Suppressor macrophage treated with lipopolysaccharide for 4 hours (primary cell): Measurements from ENCODE around the gene MPC1L.
"Not testable (repeated sequence)": the region's sequence is repeated elsewhere in the genome, so short reads cannot be mapped to it uniquely, and the experiment has no call there.

Experiments used
- DNase-seq: peaks from one replicate; pipeline ENCODE4 v3.0.0-alpha.2; 2020

The MPC1L gene

GRCh38 chrX:40623139-40623536, at the start of gene MPC1L:
TSS of gene MPC1L (plus strand) at chrX:40623428. CDS start at chrX:40623566, 138 bp downstream.
- DNase-seq: no peak

- no peak for DNase-seq
Measured at GRCh38 chrX:40573763-40574162, 49.5 kb upstream of the MPC1L start.

DNA sequence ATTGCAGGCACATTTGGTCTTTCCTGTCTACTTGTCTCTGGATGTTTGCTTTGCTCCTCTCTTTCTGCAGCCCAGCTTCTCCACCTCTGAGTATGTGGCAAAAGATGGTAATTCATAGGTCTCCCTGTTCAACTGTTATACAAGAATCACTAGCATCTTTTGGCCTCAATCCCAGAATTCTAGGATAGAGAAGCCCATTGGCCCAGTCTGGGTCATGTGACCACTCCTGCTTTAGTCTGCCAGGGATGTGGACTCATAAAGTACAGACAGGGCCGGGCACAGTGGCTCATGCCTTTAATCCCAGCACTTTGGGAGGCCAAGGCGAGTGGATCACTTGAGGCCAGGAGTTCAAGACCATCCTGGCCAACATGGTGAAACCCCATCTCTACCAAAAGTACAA, 47.8 kb upstream of the MPC1L start:
- not testable (repeated sequence) for DNase-seq

- no peak for DNase-seq
Measured at GRCh38 chrX:40576291-40576690, 46.9 kb upstream of the MPC1L start.

DNA sequence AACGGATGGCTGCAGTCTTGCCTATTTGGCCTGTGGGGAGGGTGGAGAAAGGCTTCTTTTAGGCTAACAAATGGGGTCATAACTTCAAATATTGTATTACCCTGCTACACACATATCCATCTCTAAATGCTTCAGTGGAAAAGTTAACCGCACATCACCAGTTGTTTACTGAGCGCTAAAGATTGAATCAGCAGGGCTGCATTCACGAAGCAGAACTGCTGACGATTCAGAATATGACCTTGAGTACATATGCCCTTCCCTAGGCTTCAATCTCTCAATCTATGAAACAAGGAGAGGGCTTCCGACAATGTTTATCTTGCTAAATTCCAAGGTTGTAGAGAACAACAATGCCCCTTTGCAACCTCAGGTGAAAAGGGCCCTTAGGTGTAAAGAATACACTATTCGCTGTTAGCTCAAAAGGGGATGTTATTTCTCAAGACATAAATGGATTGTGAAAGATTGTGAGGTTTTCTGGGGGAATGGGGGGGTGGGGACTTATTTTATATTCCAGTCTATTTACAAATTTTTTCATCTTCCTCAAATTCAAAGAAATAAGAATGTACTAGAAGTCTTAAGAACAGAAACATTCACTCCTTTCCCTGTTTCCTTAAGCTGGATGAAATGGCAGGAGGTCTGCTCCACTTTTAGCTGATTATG, 45.1 kb upstream of the MPC1L start:
- peak; percentile 33 for DNase-seq

DNA sequence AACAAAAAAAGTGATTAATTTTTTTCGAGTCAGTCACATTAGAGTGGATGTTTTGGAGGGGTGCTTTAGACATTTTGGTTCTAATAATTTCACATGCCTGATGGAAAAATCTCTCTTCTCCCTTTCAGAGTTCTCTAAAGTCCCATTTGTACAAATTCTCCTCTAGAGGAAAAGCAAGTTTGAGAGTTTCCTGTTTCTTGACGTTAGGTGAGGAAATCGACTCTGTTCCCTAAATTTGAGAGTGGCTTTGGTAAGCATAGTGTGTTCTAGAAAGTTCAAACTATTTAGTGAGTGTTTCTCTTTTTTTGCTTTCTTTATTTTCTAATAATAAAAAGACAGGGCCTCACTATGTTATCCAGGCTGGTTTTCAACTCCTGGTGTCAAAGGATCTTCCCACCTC, 44.1 kb upstream of the MPC1L start:
- peak; percentile 52 for DNase-seq

DNA sequence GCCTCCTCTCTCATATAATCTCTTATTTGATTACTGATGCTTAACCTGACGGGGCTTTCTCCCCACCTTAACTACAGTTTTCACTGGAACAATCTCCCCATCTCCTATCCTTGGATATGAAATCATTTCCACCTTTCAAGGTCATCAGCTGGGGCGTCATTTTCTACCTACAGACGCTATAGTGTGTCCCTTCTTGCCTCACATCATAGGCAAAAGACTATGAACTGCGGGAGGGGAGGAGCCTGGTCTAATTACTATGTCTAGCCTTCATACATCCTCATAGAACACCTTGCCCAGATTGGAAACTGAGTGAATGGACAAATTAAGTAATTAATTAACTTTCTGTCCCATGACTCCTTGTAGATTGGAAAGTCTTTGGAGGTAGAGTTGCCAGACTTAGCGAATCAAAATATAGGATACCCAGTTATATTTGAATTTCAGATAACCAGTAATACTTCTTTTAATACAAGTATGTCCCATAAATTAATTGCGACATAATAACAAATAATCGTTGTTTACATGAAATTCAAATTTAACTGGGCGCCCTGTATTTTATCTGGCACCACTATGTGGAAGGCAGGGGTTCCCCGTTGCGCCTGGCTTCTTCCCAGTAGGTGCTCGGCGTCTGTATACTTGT, 43.2 kb upstream of the MPC1L start:
- DNase-seq: no peak

DNA sequence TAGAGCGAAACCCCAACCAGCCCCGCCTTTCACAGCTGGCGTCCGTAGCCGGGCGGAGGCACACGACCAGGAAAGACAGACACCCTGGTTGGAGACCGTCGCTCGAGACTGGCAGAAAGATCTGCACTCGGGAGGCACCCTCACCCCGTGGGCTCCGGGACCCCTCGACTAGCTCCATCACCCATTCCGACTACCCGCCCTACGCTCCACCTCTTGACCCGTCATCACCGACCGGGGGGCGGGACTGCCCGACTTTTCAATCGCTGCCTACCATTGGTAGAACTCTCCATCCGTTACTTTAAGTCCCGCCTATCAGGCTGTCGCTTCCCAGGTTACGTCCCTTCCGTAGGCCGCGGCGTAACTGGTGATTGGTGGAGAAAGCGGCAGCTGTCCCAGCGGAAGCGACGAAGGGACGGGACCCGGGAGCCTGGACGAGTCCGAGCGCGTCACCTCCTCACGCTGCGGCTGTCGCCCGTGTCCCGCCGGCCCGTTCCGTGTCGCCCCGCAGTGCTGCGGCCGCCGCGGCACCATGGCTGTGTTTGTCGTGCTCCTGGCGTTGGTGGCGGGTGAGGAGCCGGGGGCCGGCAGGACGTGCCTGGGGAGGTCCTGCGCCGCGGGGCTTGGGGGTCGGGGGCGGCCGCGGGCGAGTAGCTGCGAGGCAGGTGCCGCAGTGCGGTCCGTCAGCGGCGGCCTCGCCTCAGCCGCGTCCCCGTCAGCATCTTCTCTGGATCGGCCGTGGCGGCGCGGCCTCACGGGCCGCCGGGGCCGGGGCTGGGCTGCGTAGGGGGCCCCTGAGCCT, 42.5 kb upstream of the MPC1L start, which contains the start of gene ATP6AP2:
TSS of gene ATP6AP2 (plus strand) at position 434 of the 799 bp plus-strand sequence. CDS start at position 530, 96 bp downstream.
- peak; percentile 95 for DNase-seq

DNA sequence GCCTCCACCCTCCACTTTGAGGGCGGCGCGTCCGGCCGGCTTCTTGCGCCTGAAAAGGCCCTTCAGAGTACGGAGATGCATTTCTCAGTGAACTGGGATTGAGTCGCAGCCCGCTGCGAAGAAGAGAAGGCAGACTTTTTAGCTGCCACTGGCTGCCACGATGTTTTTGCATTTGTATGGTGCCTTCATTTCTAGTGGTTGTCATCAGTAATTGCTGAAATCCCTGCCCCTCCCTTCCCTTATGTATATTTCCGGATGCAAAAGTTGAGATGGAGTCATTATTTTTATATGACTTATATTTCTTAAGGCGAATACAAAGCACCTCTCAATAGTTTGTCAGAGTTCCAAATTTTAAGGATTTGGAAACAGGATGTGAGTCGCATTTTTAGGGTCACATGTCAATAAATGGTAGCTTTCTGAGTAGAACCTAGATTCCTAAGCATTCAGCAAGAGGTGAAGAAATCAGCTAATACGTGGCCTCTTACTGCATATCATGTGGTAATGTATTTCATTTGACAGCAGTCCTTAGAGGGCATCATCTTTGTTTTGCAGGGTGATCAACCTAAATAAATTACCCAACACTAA, 41.8 kb upstream of the MPC1L start:
- DNase-seq: peak; percentile 67

- not testable (repeated sequence) for DNase-seq
Measured at GRCh38 chrX:40582178-40582577, 41.0 kb upstream of the MPC1L start.

DNA sequence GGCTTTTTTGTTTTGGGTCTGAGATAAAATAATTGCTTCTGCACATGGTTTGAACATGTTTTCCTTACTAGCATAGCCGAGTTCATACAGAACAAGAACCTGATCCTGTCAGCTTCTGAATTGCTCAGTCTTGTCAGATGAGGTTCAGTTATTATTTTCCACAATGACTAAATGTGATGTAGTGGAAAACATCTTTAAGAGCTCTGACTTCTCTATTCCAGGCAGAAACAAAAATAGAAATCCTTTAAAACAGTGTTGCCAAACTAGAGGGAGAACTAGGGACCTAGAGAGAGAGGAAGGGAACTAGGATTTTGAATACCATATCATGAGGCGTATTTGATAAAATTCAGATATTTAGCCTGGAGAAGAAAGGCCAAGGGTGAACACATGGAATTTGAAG, 40.4 kb upstream of the MPC1L start:
- peak; percentile 51 for DNase-seq

DNA sequence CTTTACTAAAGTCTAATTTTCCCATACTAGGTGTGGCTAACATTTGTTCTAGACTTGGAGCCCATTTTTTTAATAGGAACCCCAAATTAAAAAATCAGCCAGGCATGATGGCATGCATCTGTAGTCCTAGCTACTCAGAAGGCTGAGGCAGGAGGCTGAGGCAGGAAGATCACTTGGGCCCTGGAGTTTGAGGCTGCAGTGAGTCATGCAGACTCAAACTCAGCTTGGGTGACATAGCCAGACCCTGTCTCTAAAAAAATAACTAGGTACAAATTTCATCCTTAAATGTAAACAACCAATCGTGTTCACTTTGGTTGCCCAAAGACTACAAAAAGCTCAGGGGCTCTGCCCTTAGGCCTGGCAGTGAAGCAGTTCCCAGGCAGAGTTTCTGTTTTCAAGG, 35.6 kb upstream of the MPC1L start:
- not testable (repeated sequence) for DNase-seq

- DNase-seq: not testable (repeated sequence)
Measured at GRCh38 chrX:40589616-40590321, 33.5 kb upstream of the MPC1L start.

DNA sequence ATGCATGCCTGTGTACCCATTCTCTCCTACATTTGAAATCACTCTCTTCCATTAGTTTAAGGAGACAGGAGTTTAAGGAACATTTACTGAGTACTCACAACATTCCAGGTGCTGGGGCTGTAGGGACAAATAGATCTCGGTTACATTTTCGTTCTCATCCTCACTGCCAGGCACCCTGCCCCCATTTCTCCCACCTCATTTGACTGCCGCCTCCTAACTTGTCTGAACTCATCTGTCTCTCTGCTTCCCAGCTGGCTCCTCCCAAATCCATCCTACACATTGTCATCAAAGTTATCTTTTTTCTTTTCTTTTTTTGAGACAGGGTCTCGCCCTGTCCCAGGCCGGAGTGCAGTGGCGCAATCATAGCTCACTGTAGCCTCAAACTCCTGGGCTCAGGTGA, 19.8 kb upstream of the MPC1L start:
- DNase-seq: no peak

GRCh38 chrX:40607381-40607780, 15.8 kb upstream of the MPC1L start:
- no peak for DNase-seq

- DNase-seq: no peak
Measured at GRCh38 chrX:40612511-40612910, 10.7 kb upstream of the MPC1L start.

- DNase-seq: no peak
Measured at GRCh38 chrX:40615976-40616375, 7.3 kb upstream of the MPC1L start.

DNA sequence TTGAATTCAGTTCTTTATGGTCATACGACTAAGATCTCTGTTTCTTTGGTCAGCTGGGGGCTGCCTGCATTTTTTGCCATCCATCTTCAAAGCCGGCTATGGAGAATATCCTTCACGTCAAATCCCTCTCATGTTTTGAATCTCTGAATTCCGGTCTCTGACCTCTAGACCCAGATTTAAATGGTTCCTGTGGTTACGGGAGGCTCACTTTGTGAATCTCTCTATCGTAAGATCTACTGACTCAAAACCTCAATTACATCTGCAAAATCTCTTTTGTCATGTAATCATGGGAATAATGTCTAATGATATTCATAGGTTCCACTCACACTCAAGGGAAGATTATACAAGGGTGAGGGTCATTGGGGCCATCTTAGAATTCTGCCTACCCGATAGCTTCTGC, 5.7 kb upstream of the MPC1L start:
- no peak for DNase-seq

DNA sequence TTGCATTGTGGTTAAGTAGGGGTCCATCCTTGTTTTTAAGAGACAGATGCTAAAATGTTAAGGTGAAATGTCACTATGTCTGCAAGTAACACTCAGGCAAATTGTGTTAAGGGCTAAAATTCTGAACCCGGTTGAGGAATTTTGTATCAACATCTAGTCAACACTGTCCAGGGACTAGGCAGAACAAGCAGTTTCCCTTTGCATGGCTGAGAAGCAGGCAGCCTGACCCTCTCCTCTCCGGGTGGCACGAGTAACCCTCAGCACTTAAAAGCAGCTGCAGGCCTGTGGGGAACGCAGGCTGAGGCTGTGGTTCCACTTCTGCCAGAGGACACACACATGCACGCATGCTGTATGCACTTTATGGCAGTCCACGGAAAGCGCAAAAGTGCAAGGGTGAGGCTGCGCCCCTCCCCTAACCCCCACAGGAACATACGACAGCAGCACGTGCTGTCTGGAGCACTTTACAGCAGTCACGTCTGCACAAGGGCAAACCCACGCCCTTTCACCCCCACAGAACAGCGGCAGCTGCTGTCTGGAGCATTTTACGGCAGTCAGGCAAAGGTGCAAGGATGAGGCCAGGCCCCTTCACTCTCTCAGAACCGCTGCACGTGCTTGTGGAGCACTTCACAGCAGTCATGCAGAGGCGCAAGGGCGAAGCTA, 619 bp upstream of the MPC1L start:
- DNase-seq: no peak

GRCh38 chrX:40623665-40624064, 437 bp downstream of the MPC1L start:
- no peak for DNase-seq

GRCh38 chrX:40625294-40625693, 2.1 kb downstream of the MPC1L start:
- no peak for DNase-seq

DNA sequence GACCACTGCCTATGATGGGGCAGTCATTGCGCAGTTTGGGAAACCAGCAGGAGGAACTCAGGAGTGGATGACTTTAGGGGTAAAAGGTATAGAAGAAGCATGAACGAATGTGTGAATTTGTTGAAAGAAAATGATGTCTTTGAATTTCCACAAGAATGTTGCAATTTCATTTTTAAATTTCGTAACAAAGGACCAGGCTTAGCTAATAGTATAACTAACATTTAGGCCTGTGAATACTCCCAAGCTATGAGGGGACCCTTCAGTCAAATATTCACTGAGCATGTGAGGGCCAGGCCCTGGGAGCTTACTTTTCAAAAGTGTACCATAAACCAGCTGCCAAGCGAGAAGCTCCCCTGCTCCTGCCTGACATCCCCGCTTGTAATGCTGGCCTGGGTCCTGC, 5.3 kb downstream of the MPC1L start:
- peak; percentile 18 for DNase-seq
